RPMI7951 (cell line): Measurements from ENCODE around the gene PIK3IP1. TPM values are rescaled to one million over a fixed set of nuclear protein-coding genes. Genes with fewer than 3 reads are reported as not detected.
A peak's percentile ranks its signal among the peaks of the same experiment; 100 is the strongest.
"Not testable (repeated sequence)": the region's sequence is repeated elsewhere in the genome, so short reads cannot be mapped to it uniquely, and the experiment has no call there.

Experiments used
- DNase-seq: peaks from one replicate; pipeline ENCODE4 v3.0.0-alpha.2; 2012; ENCODE audit warnings: low read depth
- total RNA-seq: library from RNA; depleted of rRNA; stranded (reverse); fragments of >200 nt; shearing (Covaris generic); gene quantifications from 2 replicates; pipeline ENCODE4 v1.2.3, GENCODE V29; 2014; rRNA removed

The PIK3IP1 gene
- 3.0 and 4.0 TPM in 2 replicates for total RNA-seq

GRCh38 chr22:31292236-31292989, at the start of gene PIK3IP1:
Gene PIK3IP1, minus strand, starts transcription at chr22:31292488. Its CDS starts 144 bp downstream, at chr22:31292344.
- peak; percentile 74 for DNase-seq

- no peak for DNase-seq
Observed at GRCh38 chr22:31341386-31342088, 49.2 kb upstream of the PIK3IP1 start.

GRCh38 chr22:31340765-31341247, 48.5 kb upstream of the PIK3IP1 start:
- no peak for DNase-seq

- DNase-seq: no peak
Observed at GRCh38 chr22:31340360-31340759, 48.1 kb upstream of the PIK3IP1 start.

GRCh38 chr22:31339148-31339832, 47.0 kb upstream of the PIK3IP1 start:
- no peak for DNase-seq

GRCh38 chr22:31337178-31337577, 44.9 kb upstream of the PIK3IP1 start:
- peak; percentile 39 for DNase-seq

GRCh38 chr22:31334329-31334728, 42.0 kb upstream of the PIK3IP1 start:
- no peak for DNase-seq

GRCh38 chr22:31333641-31334040, 41.4 kb upstream of the PIK3IP1 start:
- DNase-seq: no peak

GRCh38 chr22:31332886-31333285, 40.6 kb upstream of the PIK3IP1 start:
- DNase-seq: no peak

- no peak for DNase-seq
Observed at GRCh38 chr22:31332010-31332409, 39.7 kb upstream of the PIK3IP1 start.

GRCh38 chr22:31329453-31330215, 37.3 kb upstream of the PIK3IP1 start:
- DNase-seq: no peak

GRCh38 chr22:31329029-31329428, 36.7 kb upstream of the PIK3IP1 start:
- DNase-seq: peak; percentile 14

- DNase-seq: no peak
Observed at GRCh38 chr22:31328544-31328960, 36.3 kb upstream of the PIK3IP1 start.

GRCh38 chr22:31327806-31328543, 35.7 kb upstream of the PIK3IP1 start:
- no peak for DNase-seq

GRCh38 chr22:31326877-31327276, 34.6 kb upstream of the PIK3IP1 start:
- no peak for DNase-seq

- DNase-seq: no peak
Observed at GRCh38 chr22:31323578-31324550, 31.6 kb upstream of the PIK3IP1 start.

- DNase-seq: no peak
Observed at GRCh38 chr22:31321421-31321820, 29.1 kb upstream of the PIK3IP1 start.

- not testable (repeated sequence) for DNase-seq
Observed at GRCh38 chr22:31314220-31314619, 21.9 kb upstream of the PIK3IP1 start.

- peak; percentile 47 for DNase-seq
Observed at GRCh38 chr22:31313366-31314147, 21.3 kb upstream of the PIK3IP1 start.
